ENCODE results near the gene ZSWIM6. TPM values are rescaled to one million over a fixed set of nuclear protein-coding genes. Genes with fewer than 3 reads are reported as not detected.

The ZSWIM6 gene
- total and polyA plus RNA-seq, 2 of the 4 experiments (the other 2 are of a cell fraction): 10.8 to 14.1 TPM

DNA sequence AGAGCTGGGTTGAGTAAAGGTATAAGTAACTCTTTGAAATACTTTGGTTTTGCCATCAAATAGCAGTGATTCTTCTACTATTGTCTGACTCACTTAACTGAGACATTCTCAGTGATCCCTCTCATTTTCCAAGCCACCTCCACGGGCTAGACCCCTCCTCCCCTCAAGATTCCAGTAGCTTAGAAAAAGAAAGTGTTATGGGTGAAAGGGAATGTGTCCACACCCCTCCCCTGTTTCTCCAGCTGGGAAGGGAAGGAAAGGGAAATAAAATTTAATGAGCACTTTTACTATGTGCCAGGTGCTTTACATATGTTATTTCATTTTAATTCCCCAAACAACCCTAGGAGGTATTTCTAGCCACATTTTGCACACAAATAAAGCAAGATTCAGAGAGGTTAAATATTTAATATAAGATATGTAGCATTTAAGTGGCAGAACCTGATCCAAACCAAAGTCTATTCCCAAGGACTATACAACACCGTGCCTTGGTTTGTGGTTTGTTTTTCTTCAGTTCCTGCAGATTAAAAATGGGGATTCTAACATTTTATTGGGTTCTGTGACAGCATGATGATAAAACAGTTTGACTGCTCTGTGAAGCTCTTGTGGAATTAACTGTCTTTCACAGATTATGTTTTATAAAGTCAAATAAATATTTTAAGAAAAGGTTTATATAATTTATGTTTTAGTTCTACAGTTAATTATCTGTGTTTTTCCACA, 135.9 kb downstream of the ZSWIM6 start:
- POLR2A ChIA-PET (ENCODE audit: unreplicated experiment): no interaction called here
- Histone ChIP-seq H2BK20ac (ENCODE audit: low read depth, low read length) (no peak overlapping the region), H2BK120ac (ENCODE audit: low read depth, low read length) (no peak overlapping the region), H3K23ac (ENCODE audit: low read depth, low read length) (no peak overlapping the region), H3K27ac (ENCODE audit: insufficient read depth, low read length) (no peak overlapping the region), H3K9me1 (ENCODE audit: insufficient read depth, low read length) (peaks cover 15% of the 10 kb centered on the region), H2AFZ (replicated peaks; ENCODE audit: low read length, poor library complexity) (no peak overlapping the region), H3K14ac (replicated peaks; ENCODE audit: low read depth, low read length) (no peak overlapping the region), H3K56ac (ENCODE audit: extremely low read depth, insufficient read depth, low read length) (no peak overlapping the region), H2AK9ac (replicated peaks; ENCODE audit: low read depth, low read length, poor library complexity) (no peak overlapping the region), H3K9me3 (ENCODE audit: control insufficient read depth, insufficient read depth, low read length) (no peaks in the 10 kb centered on the region), H2BK15ac (ENCODE audit: low read depth, low read length) (no peak overlapping the region), H3K4ac (ENCODE audit: low read depth, low read length) (no peak overlapping the region), H3K18ac (ENCODE audit: low read depth, low read length) (no peak overlapping the region), H3K9ac (ENCODE audit: low read depth, low read length) (no peak overlapping the region), H2BK5ac (ENCODE audit: low read depth, low read length, poor library complexity, severe bottlenecking) (no peak overlapping the region), H2AK5ac (ENCODE audit: low read depth, low read length) (no peak overlapping the region), H4K8ac (ENCODE audit: low read depth in 2 of 2, low read length in 2 of 2) (no peak overlapping the region), H3K4me3 (ENCODE audit: insufficient read depth, low read depth, low read length) (no peak overlapping the region), H3K27me3 (ENCODE audit: control insufficient read depth, insufficient read depth, low read length) (no peaks in the 10 kb centered on the region), H3K4me1 (ENCODE audit: control insufficient read depth, insufficient read depth, low read length) (peaks cover 12% of the 10 kb centered on the region), H3K4me2 (ENCODE audit: low read depth, low read length) (peak overlapping the region; percentile 19; the same call in 1 of the 2 replicates), H4K20me1 (ENCODE audit: insufficient read depth, low read length) (peaks cover 72% of the 10 kb centered on the region), H4K5ac (ENCODE audit: low read depth, low read length) (no peak overlapping the region), H3K36me3 (ENCODE audit: control insufficient read depth, insufficient read depth, low read length) (peaks cover 2% of the 10 kb centered on the region; the same call in 1 of the 2 replicates), H3K79me1 (ENCODE audit: low read depth in 1 of 2, low read length in 2 of 2) (peaks cover 34 to 79% of the 10 kb centered on the region in 2 experiments), H4K91ac (ENCODE audit: insufficient read depth, low read depth, low read length) (no peak overlapping the region)
- ATAC-seq (ENCODE audit: low read depth): peak; percentile 63
- dilution Hi-C loops (cut with HindIII; ENCODE audit: low sequenced_read_pairs, unreplicated experiment) (no loop called here), intact Hi-C loops (cut with micrococcal nuclease) (loop anchor here (10.0 kb wide), 2 partner anchors 133 to 413 kb away; partner anchors contain the start of gene ZSWIM6), in situ Hi-C loops (cut with MboI; ENCODE audit: low sequenced_read_pairs) (no loop called here)
- peak; percentile 66 for DNase-seq
- TF ChIP-seq MAZ (IDR thresholded peaks at IDR 0.05; ENCODE audit: borderline replicate concordance, low read depth, low read length) (no peak), BHLHE40 (IDR thresholded peaks at IDR 0.05; ENCODE audit: low read depth, low read length) (no peak), RFX5 (IDR thresholded peaks at IDR 0.05; ENCODE audit: low read depth, low read length) (no peak), USF2 (IDR thresholded peaks at IDR 0.05; ENCODE audit: low read depth, low read length) (no peak), SMC3 (IDR thresholded peaks at IDR 0.05; ENCODE audit: low read depth, low read length) (no peak)
- TF ChIP-seq, protein P1, sequence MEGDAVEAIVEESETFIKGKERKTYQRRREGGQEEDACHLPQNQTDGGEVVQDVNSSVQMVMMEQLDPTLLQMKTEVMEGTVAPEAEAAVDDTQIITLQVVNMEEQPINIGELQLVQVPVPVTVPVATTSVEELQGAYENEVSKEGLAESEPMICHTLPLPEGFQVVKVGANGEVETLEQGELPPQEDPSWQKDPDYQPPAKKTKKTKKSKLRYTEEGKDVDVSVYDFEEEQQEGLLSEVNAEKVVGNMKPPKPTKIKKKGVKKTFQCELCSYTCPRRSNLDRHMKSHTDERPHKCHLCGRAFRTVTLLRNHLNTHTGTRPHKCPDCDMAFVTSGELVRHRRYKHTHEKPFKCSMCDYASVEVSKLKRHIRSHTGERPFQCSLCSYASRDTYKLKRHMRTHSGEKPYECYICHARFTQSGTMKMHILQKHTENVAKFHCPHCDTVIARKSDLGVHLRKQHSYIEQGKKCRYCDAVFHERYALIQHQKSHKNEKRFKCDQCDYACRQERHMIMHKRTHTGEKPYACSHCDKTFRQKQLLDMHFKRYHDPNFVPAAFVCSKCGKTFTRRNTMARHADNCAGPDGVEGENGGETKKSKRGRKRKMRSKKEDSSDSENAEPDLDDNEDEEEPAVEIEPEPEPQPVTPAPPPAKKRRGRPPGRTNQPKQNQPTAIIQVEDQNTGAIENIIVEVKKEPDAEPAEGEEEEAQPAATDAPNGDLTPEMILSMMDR (conservative IDR thresholded peaks at IDR 0.05; ENCODE audit: low read depth, low read length): no peak
- BruUV-seq (replicated peaks): no TSS peak
- CTCF ChIA-PET: no interaction called here
- WGBS, 2 experiments (ENCODE audit: extremely low coverage in 2 of 2, insufficient read length in 1 of 2): no CpG with 5 or more reads among the region's 2 CpGs
